Skeletal muscle satellite cell (primary cell): ENCODE results near the gene DCAF17. TPM values are rescaled to one million over a fixed set of nuclear protein-coding genes. Genes with fewer than 3 reads are reported as not detected.
A peak's percentile ranks its signal among the peaks of the same experiment; 100 is the strongest.

Source experiments
- H3K27me3 ChIP-seq: 2 replicates; pipeline ENCODE4 v1.7.0; 2013; ENCODE audit warnings: low read length; ENCODE audit not compliant: control insufficient read depth, insufficient read depth
- H3K36me3 ChIP-seq: 2 replicates; pipeline ENCODE4 v1.7.0; 2013; ENCODE audit warnings: mild to moderate bottlenecking, control low read depth, low read length; ENCODE audit not compliant: insufficient read depth
- H3K4me1 ChIP-seq: 2 replicates; pipeline ENCODE4 v1.7.0; 2013; ENCODE audit warnings: low read length; ENCODE audit not compliant: control insufficient read depth, insufficient read depth
- H3K4me2 ChIP-seq: 2 replicates; pipeline ENCODE4 v1.7.0; 2013; ENCODE audit warnings: mild to moderate bottlenecking, low read length
- H3K4me3 ChIP-seq: 2 replicates; pipeline ENCODE4 v1.7.0; 2013; ENCODE audit warnings: low read length
- H3K9ac ChIP-seq: 2 replicates; pipeline ENCODE4 v1.7.0; 2013; ENCODE audit warnings: mild to moderate bottlenecking, low read depth, low read length, moderate library complexity
- H3K9me3 ChIP-seq: replicated peaks from 2 replicates; pipeline ENCODE4 v1.7.0; 2013; ENCODE audit warnings: mild to moderate bottlenecking, control low read depth, low read length
- total RNA-seq: library from RNA; depleted of rRNA; stranded (reverse); fragments of >200 nt; gene quantifications from 2 replicates; pipeline ENCODE4 v1.2.3, GENCODE V29; 2012; rRNA removed

The DCAF17 gene, protein sequence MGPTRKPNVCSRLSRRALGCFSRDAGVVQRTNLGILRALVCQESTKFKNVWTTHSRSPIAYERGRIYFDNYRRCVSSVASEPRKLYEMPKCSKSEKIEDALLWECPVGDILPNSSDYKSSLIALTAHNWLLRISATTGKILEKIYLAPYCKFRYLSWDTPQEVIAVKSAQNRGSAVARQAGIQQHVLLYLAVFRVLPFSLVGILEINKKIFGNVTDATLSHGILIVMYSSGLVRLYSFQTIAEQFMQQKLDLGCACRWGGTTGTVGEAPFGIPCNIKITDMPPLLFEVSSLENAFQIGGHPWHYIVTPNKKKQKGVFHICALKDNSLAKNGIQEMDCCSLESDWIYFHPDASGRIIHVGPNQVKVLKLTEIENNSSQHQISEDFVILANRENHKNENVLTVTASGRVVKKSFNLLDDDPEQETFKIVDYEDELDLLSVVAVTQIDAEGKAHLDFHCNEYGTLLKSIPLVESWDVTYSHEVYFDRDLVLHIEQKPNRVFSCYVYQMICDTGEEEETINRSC
- total RNA-seq: 15.1 and 24.8 TPM in 2 replicates

DNA sequence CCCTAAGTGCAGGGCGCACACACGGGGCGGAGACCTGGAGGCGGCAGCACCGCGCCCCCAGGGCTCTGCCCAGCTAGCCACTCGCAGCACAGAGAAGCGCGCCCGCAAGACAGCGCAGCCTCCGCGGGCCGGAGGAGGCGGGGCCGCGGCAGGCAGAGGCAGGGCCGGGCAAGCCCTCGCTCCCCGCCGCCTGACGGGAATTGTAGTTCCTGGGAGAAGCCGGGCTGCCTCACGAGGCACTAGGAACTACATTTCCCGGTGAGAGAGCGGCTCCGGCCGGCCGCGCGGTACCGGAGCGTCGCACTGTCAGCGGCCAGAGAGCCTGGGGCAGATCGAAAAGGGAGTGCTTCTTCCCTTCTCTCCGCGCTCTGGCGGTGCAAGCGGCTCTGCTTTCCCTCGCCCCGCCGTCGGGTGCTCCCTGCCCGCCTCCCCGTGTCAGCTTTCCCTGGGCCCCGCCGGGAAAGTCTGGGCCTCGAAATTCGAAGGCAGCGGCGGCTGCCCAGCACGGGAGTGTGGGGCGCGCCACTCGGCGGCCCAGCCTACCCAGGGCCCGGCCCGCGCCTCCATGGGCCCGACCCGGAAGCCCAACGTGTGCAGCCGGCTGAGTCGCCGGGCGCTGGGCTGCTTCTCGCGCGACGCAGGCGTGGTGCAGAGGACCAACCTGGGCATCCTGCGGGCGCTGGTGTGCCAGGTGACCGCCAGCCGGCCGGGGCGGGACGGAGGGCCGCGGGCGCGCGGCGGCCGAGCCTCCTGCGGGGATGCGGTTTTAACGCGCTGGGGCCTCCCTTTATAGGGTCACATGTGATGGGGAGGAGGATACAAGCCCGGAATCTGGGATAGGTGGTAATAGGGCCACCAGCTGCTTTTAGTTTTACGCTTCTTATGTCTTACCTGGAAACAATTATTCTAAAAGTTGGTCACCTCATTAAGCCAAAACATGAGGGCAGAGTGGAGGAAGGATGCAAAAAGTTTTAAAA is at the start of gene DCAF17:
Gene DCAF17 (plus strand): TSS at position 214 of the 977 bp plus-strand sequence. CDS start 352 bp downstream, at position 566.
- Histone ChIP-seq H3K4me1 (peaks cover 8% of the 10 kb centered on the region), H3K36me3 (peaks cover 21% of the 10 kb centered on the region), H3K4me2 (peak within 1 kb of the TSS; percentile 88), H3K9me3 (no peaks in the 10 kb centered on the region), H3K9ac (peak within 1 kb of the TSS; percentile 92), H3K4me3 (peak within 1 kb of the TSS; percentile 86), H3K27me3 (no peaks in the 10 kb centered on the region)

DNA sequence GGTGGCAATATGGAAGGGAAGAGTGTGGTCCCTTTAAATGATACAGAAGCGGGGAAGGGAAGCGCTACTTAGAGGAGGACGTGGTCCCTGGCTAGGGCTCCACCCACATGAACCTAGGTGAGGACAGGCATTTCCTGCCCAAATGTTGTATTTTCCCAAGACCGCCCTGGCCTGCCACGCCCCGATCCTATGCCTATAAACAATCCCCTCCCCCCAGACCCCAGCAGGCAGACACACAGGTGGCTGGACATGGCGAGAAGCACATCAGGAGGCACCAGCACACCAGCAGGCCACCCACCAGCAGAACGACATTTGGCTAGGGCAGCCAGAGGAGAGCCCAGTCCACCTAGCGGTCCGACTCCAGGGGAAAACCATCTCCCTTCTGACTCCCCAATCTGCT is 47.4 kb upstream of the DCAF17 start:
- Histone ChIP-seq H3K4me2 (no peak overlapping the region), H3K36me3 (no peaks in the 10 kb centered on the region), H3K27me3 (no peaks in the 10 kb centered on the region), H3K9me3 (no peaks in the 10 kb centered on the region), H3K4me3 (no peak overlapping the region), H3K4me1 (peaks cover 19% of the 10 kb centered on the region), H3K9ac (no peak overlapping the region)

DNA sequence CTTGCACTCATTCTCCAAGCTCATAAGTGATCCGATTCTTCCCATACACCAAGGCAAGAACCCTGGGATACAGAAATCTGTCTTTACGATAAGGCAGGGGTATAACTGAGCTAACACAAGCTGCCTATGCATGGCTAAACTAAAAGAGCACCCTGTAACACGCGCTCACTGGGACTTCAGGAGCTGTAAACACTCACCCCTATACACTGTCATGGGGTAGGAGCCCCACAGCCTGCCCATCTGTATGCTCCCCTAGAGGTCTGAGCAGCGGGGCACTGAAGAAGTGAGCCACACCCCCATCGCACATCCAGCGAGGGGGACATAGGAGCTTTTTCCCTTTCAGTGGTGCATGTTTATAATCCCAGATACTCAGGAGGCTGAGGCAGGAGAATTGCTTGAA is 47.0 kb upstream of the DCAF17 start:
- no peak overlapping the region for H3K4me2 ChIP-seq
- no peaks in the 10 kb centered on the region for H3K9me3 ChIP-seq
- no peaks in the 10 kb centered on the region for H3K27me3 ChIP-seq
- no peak overlapping the region for H3K4me3 ChIP-seq
- H3K9ac ChIP-seq: no peak overlapping the region
- H3K36me3 ChIP-seq: no peaks in the 10 kb centered on the region
- peaks cover 23% of the 10 kb centered on the region for H3K4me1 ChIP-seq

DNA sequence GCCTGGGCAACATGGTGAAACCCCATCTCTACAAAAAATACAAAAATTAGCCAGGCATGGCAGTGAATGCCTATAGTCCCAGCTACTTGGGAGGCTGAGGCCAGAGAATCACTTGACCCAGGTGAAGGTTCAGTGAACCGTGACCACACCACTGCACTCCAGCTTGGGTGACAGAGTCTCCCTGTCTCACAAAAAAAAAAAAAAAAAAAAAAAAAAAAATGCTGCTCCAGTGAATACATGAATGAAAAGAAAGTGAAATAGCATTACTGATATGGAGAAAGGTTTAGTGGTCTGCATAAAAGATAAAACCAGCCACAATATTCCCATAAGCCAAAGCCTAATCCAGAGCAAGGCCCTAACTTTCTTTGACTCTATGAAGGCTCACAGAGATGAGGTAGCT is 44.7 kb upstream of the DCAF17 start:
- Histone ChIP-seq H3K36me3 (no peaks in the 10 kb centered on the region), H3K9ac (no peak overlapping the region), H3K4me1 (peaks cover 25% of the 10 kb centered on the region), H3K4me2 (no peak overlapping the region), H3K4me3 (no peak overlapping the region), H3K9me3 (no peaks in the 10 kb centered on the region), H3K27me3 (no peaks in the 10 kb centered on the region)

DNA sequence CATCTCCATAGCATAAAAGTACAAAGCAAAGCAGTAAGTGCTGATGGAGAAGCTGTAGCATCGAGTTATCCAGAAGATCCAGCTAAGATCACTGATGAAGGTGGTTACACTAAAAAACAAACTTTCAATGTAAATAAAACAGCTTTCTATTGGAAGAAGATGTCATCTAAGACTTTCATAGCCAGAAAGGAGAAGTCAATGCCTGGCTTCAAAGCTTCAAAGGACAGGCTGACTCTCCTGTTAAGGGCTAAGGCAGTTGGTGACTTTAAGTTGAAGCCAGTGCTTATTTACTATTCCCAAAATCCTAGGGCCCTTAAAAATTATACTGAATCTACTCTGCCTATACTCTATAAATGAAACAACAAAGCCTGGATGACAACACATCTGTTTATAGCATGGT is 44.2 kb upstream of the DCAF17 start:
- H3K9me3 ChIP-seq: no peaks in the 10 kb centered on the region
- no peak overlapping the region for H3K9ac ChIP-seq
- no peaks in the 10 kb centered on the region for H3K36me3 ChIP-seq
- H3K4me3 ChIP-seq: no peak overlapping the region
- peaks cover 25% of the 10 kb centered on the region for H3K4me1 ChIP-seq
- H3K27me3 ChIP-seq: no peaks in the 10 kb centered on the region
- no peak overlapping the region for H3K4me2 ChIP-seq

DNA sequence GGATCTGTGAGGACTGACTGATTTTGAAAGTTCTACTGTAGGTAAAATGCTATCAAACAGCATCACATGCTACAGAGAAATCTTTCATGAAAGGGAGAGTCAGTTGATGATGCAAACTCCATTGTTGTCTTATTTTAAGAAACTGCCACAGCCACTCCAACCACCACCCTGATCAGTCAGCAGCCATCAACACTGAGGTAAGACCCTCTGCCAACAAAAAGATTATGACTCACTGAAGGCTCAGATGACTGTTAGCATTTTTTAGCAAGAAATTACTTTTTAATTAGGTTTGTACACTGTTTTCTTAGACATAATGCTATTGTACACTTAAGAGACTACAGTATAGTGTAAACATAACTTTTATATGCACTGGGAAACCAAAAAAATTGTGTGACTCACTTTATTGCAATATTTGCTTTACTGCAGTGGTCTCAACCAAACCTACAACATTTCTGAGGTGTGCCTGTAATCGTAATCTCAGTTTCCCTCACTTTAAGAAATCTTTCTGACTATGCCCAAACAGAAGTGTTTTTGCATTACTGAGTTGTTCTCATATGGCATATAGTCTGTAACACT is 43.0 kb upstream of the DCAF17 start:
- no peaks in the 10 kb centered on the region for H3K36me3 ChIP-seq
- H3K27me3 ChIP-seq: no peaks in the 10 kb centered on the region
- peak overlapping the region; percentile 4 for H3K4me2 ChIP-seq
- H3K4me3 ChIP-seq: no peak overlapping the region
- H3K9ac ChIP-seq: no peak overlapping the region
- no peaks in the 10 kb centered on the region for H3K9me3 ChIP-seq
- peaks cover 25% of the 10 kb centered on the region for H3K4me1 ChIP-seq

DNA sequence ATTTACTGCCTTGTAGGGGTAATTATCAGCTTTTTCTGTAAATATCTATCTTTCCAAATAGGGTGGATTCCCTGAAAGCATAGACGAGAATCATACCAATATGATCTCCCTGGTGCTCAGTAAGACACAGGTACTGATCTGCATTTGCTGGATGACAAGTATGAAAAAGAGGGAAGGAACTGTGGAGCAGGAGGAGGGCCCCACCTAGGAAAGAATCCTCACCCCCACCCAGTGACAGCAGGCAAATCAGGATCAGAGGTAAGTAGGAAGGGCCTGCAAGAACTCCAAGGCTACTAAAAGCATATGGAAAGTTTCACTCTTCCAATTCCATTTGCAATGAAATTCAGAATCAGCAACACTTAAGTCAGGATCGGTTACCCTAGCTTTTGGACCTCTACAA is 42.5 kb upstream of the DCAF17 start:
- H3K27me3 ChIP-seq: no peaks in the 10 kb centered on the region
- H3K4me3 ChIP-seq: no peak overlapping the region
- no peak overlapping the region for H3K9ac ChIP-seq
- no peaks in the 10 kb centered on the region for H3K36me3 ChIP-seq
- H3K4me1 ChIP-seq: peaks cover 28% of the 10 kb centered on the region
- H3K4me2 ChIP-seq: peak overlapping the region; percentile 2
- H3K9me3 ChIP-seq: no peaks in the 10 kb centered on the region

DNA sequence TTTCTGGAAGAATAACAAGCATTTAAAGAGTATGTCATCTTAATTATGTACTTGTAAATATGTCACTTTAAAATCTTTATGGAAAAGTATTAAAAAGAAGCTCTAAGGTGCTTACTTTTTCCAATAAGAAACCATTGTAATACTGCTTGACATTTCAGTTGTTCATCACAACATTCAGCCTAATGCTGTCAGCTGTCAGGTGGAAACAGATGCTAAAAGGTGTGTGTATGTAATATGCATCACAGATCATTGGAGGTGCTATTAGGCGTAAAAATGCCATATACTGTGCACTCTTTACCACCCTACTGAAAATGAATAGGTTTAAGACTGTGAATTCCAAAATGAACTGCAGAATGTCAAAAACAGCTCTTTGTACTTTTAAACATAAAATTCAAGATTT is 40.5 kb upstream of the DCAF17 start:
- Histone ChIP-seq H3K4me1 (peaks cover 28% of the 10 kb centered on the region), H3K4me3 (no peak overlapping the region), H3K9me3 (no peaks in the 10 kb centered on the region), H3K4me2 (no peak overlapping the region), H3K27me3 (no peaks in the 10 kb centered on the region), H3K9ac (no peak overlapping the region), H3K36me3 (no peaks in the 10 kb centered on the region)

DNA sequence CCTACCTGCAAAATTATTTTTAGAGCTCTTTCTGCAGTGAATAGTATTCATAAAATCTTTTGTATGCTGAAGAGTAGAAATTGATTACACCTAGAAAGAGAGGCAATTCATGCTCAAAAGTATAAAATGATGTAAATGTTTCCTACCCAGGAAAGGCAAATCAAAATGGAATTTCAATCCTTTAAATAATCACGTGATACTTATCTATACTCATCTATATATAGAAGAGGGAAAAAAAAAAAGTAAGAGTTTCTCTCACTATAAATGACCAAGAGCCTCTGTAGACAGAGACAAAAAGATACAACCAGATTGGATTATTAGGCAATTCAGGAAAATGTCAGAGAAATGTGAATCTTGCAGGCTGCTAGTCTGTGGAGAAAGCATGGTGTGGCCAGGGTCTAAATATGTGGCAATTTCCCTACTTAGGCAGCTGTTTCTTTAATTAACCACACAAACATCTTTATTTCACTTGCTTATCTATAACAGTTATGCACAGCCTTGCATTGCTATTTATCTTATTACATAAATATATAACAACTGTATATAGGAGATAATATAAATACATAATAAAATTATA is 39.8 kb upstream of the DCAF17 start:
- Histone ChIP-seq H3K9ac (no peak overlapping the region), H3K36me3 (no peaks in the 10 kb centered on the region), H3K4me3 (no peak overlapping the region), H3K9me3 (no peaks in the 10 kb centered on the region), H3K27me3 (no peaks in the 10 kb centered on the region), H3K4me2 (no peak overlapping the region), H3K4me1 (peaks cover 28% of the 10 kb centered on the region)

DNA sequence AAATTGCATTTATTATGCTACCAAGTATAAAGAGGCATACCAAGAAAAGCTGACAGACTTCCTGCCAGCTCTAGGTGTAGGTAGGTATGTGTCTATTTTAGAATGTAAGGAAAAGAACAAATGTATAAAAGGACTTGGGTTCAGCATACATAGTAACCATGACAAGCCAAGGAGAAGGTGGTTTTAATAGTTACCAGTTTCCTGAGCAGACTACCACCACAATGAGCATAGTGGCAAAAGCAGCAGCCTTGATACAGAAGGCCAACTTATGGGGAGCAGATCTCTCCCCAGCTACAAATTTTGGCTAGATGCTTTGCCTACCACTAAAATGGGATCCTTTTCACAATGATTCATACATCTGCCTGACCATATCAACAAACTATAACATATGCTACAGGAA is 34.7 kb upstream of the DCAF17 start:
- Histone ChIP-seq H3K9me3 (no peaks in the 10 kb centered on the region), H3K9ac (no peak overlapping the region), H3K36me3 (no peaks in the 10 kb centered on the region), H3K4me3 (no peak overlapping the region), H3K4me1 (peaks cover 20% of the 10 kb centered on the region), H3K27me3 (no peaks in the 10 kb centered on the region), H3K4me2 (no peak overlapping the region)

DNA sequence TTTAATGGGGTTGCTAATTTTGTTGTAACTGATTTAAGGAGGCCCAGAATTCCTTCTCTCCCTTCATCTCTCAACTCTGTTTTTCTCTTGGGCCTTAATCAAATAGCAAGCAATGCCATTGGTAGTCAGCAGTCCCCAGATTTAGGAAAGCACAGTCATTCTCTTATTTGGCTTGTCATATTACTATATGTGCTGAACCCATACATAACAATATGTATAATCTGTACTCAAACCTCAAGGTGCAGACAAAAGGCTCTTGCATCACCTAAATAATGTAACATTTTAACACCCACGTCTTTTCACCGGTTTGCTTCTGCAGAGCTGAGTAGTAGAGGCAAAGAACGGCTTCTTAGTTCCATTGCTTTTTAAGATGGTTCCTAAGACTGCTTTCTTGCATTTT is 33.6 kb upstream of the DCAF17 start:
- H3K4me2 ChIP-seq: no peak overlapping the region
- no peak overlapping the region for H3K9ac ChIP-seq
- H3K9me3 ChIP-seq: no peaks in the 10 kb centered on the region
- no peaks in the 10 kb centered on the region for H3K27me3 ChIP-seq
- H3K4me3 ChIP-seq: no peak overlapping the region
- H3K4me1 ChIP-seq: peaks cover 26% of the 10 kb centered on the region
- no peaks in the 10 kb centered on the region for H3K36me3 ChIP-seq
